ENCODE results near the gene NTSR2.
A peak's percentile ranks its signal among the peaks of the same experiment; 100 is the strongest.

The NTSR2 gene

GRCh38 chr2:11637546-11637945 is 32.4 kb downstream of the NTSR2 start:
- in situ Hi-C loops (cut with HindIII; ENCODE audit: low pct_unique_long_range_greater_than_20kb, low sequenced_read_pairs): no loop called here
- DNase-seq (ENCODE audit: low read depth in 1 of 2, low spot score in 1 of 2): no peak
- no peak for TF ChIP-seq JUND (IDR thresholded peaks at IDR 0.05; ENCODE audit: low read depth)

- no peak for DNase-seq (ENCODE audit: low read depth in 1 of 2, low spot score in 1 of 2)
These were observed 33.3 kb downstream of the NTSR2 start for GRCh38 chr2:11636593-11637295.

GRCh38 chr2:11635141-11635540 is 34.9 kb downstream of the NTSR2 start:
- in situ Hi-C loops (cut with HindIII; ENCODE audit: low pct_unique_long_range_greater_than_20kb, low sequenced_read_pairs): no loop called here
- no peak for DNase-seq (ENCODE audit: low read depth in 1 of 2, low spot score in 1 of 2)
- TF ChIP-seq JUND (IDR thresholded peaks at IDR 0.05; ENCODE audit: low read depth): no peak

More at GRCh38 chr2:11636593-11637295, 33.3 kb downstream of the NTSR2 start:
- no peak for TF ChIP-seq JUND (IDR thresholded peaks at IDR 0.05; ENCODE audit: low read depth)
- in situ Hi-C loops (cut with HindIII; ENCODE audit: low pct_unique_long_range_greater_than_20kb, low sequenced_read_pairs): no loop called here

GRCh38 chr2:11634584-11634983 is 35.4 kb downstream of the NTSR2 start:
- no peak for TF ChIP-seq JUND (IDR thresholded peaks at IDR 0.05; ENCODE audit: low read depth)
- no peak for DNase-seq (ENCODE audit: low read depth in 1 of 2, low spot score in 1 of 2)
- in situ Hi-C loops (cut with HindIII; ENCODE audit: low pct_unique_long_range_greater_than_20kb, low sequenced_read_pairs): no loop called here

GRCh38 chr2:11633923-11634478 is 36.0 kb downstream of the NTSR2 start:
- TF ChIP-seq JUND (IDR thresholded peaks at IDR 0.05; ENCODE audit: low read depth): no peak
- in situ Hi-C loops (cut with HindIII; ENCODE audit: low pct_unique_long_range_greater_than_20kb, low sequenced_read_pairs): no loop called here
- DNase-seq (ENCODE audit: low read depth in 1 of 2, low spot score in 1 of 2): no peak

GRCh38 chr2:11631462-11631861 is 38.5 kb downstream of the NTSR2 start:
- in situ Hi-C loops (cut with HindIII; ENCODE audit: low pct_unique_long_range_greater_than_20kb, low sequenced_read_pairs): no loop called here
- no peak for DNase-seq (ENCODE audit: low read depth in 1 of 2, low spot score in 1 of 2)
- no peak for TF ChIP-seq JUND (IDR thresholded peaks at IDR 0.05; ENCODE audit: low read depth)

GRCh38 chr2:11630855-11631254 is 39.1 kb downstream of the NTSR2 start:
- in situ Hi-C loops (cut with HindIII; ENCODE audit: low pct_unique_long_range_greater_than_20kb, low sequenced_read_pairs): no loop called here
- TF ChIP-seq JUND (IDR thresholded peaks at IDR 0.05; ENCODE audit: low read depth): no peak
- peak; percentile 44 to 56 for DNase-seq (ENCODE audit: low read depth in 1 of 2, low spot score in 1 of 2)

GRCh38 chr2:11629851-11630250 is 40.1 kb downstream of the NTSR2 start:
- in situ Hi-C loops (cut with HindIII; ENCODE audit: low pct_unique_long_range_greater_than_20kb, low sequenced_read_pairs): no loop called here
- no peak for DNase-seq (ENCODE audit: low read depth in 1 of 2, low spot score in 1 of 2)
- TF ChIP-seq JUND (IDR thresholded peaks at IDR 0.05; ENCODE audit: low read depth): no peak

GRCh38 chr2:11629215-11629614 is 40.8 kb downstream of the NTSR2 start:
- in situ Hi-C loops (cut with HindIII; ENCODE audit: low pct_unique_long_range_greater_than_20kb, low sequenced_read_pairs): no loop called here
- DNase-seq (ENCODE audit: low read depth in 1 of 2, low spot score in 1 of 2): no peak
- no peak for TF ChIP-seq JUND (IDR thresholded peaks at IDR 0.05; ENCODE audit: low read depth)

- DNase-seq (ENCODE audit: low read depth in 1 of 2, low spot score in 1 of 2): no peak
- TF ChIP-seq JUND (IDR thresholded peaks at IDR 0.05; ENCODE audit: low read depth): no peak
- in situ Hi-C loops (cut with HindIII; ENCODE audit: low pct_unique_long_range_greater_than_20kb, low sequenced_read_pairs): no loop called here
These were observed 41.3 kb downstream of the NTSR2 start for GRCh38 chr2:11628675-11629074.

- in situ Hi-C loops (cut with HindIII; ENCODE audit: low pct_unique_long_range_greater_than_20kb, low sequenced_read_pairs): no loop called here
- TF ChIP-seq JUND (IDR thresholded peaks at IDR 0.05; ENCODE audit: low read depth): no peak
- no peak for DNase-seq (ENCODE audit: low read depth in 1 of 2, low spot score in 1 of 2)
These were observed 44.3 kb downstream of the NTSR2 start for GRCh38 chr2:11625671-11626070.

GRCh38 chr2:11624893-11625292 is 45.1 kb downstream of the NTSR2 start:
- DNase-seq (ENCODE audit: low read depth in 1 of 2, low spot score in 1 of 2): no peak
- TF ChIP-seq JUND (IDR thresholded peaks at IDR 0.05; ENCODE audit: low read depth): no peak
- in situ Hi-C loops (cut with HindIII; ENCODE audit: low pct_unique_long_range_greater_than_20kb, low sequenced_read_pairs): no loop called here

GRCh38 chr2:11622611-11623010 is 47.4 kb downstream of the NTSR2 start:
- TF ChIP-seq JUND (IDR thresholded peaks at IDR 0.05; ENCODE audit: low read depth): no peak
- DNase-seq (ENCODE audit: low read depth in 1 of 2, low spot score in 1 of 2): no peak
- in situ Hi-C loops (cut with HindIII; ENCODE audit: low pct_unique_long_range_greater_than_20kb, low sequenced_read_pairs): no loop called here

- in situ Hi-C loops (cut with HindIII; ENCODE audit: low pct_unique_long_range_greater_than_20kb, low sequenced_read_pairs): no loop called here
- TF ChIP-seq JUND (IDR thresholded peaks at IDR 0.05; ENCODE audit: low read depth): no peak
These were observed 48.6 kb downstream of the NTSR2 start for GRCh38 chr2:11621410-11621809.

More at GRCh38 chr2:11621410-11621809, 48.6 kb downstream of the NTSR2 start:
- DNase-seq (ENCODE audit: low read depth in 1 of 2, low spot score in 1 of 2): peak; percentile 50 to 52
